ENCODE results near the gene OR10V1.

GRCh38 chr11:59729834-59730233 is 16.2 kb upstream of the OR10V1 start:
- TF ChIP-seq TCF4 (CRISPR knock-in tag; IDR thresholded peaks at IDR 0.05; ENCODE audit: borderline replicate concordance): no peak
- TF ChIP-seq, protein P1, sequence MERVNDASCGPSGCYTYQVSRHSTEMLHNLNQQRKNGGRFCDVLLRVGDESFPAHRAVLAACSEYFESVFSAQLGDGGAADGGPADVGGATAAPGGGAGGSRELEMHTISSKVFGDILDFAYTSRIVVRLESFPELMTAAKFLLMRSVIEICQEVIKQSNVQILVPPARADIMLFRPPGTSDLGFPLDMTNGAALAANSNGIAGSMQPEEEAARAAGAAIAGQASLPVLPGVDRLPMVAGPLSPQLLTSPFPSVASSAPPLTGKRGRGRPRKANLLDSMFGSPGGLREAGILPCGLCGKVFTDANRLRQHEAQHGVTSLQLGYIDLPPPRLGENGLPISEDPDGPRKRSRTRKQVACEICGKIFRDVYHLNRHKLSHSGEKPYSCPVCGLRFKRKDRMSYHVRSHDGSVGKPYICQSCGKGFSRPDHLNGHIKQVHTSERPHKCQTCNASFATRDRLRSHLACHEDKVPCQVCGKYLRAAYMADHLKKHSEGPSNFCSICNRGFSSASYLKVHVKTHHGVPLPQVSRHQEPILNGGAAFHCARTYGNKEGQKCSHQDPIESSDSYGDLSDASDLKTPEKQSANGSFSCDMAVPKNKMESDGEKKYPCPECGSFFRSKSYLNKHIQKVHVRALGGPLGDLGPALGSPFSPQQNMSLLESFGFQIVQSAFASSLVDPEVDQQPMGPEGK (CRISPR knock-in tag; IDR thresholded peaks at IDR 0.05; ENCODE audit: borderline replicate concordance): no peak
- TF ChIP-seq CSDC2 (CRISPR knock-in tag; IDR thresholded peaks at IDR 0.05): no peak
- no peak for TF ChIP-seq CREB5 (CRISPR knock-in tag; IDR thresholded peaks at IDR 0.05; ENCODE audit: low read depth)
- no peak for TF ChIP-seq ZNF8 (CRISPR knock-in tag; IDR thresholded peaks at IDR 0.05)
- TF ChIP-seq ZNF565 (CRISPR knock-in tag; conservative IDR thresholded peaks at IDR 0.05; ENCODE audit: low read depth): no peak
- no peak for TF ChIP-seq BACH2 (CRISPR knock-in tag; IDR thresholded peaks at IDR 0.05; ENCODE audit: borderline replicate concordance)
- TF ChIP-seq TSHZ2 (CRISPR knock-in tag; IDR thresholded peaks at IDR 0.05): no peak
- no peak for TF ChIP-seq ESRRG (CRISPR knock-in tag; IDR thresholded peaks at IDR 0.05)
- no peak for TF ChIP-seq ZC3H10 (CRISPR knock-in tag; IDR thresholded peaks at IDR 0.05)
- TF ChIP-seq SNAI2 (CRISPR knock-in tag; IDR thresholded peaks at IDR 0.05): no peak
- TF ChIP-seq PPARA (CRISPR knock-in tag; IDR thresholded peaks at IDR 0.05; ENCODE audit: borderline replicate concordance): no peak
